Activated CD4-positive, alpha-beta memory T cell treated with anti-CD3 and anti-CD28 coated beads for 36 hours (primary cell): ENCODE results near the gene MYOF. TPM values are rescaled to one million over a fixed set of nuclear protein-coding genes. Genes with fewer than 3 reads are reported as not detected.
"Not testable (repeated sequence)": the region's sequence is repeated elsewhere in the genome, so short reads cannot be mapped to it uniquely, and the experiment has no call there.

Experiments
- CTCF ChIA-PET: fragments of 350-600 bp; sonication (Branson Sonifier 250); formaldehyde crosslinking; loops from one replicate; lab custom pipeline; 2021; ENCODE audit warnings: antibody characterized with exemption, inconsistent platforms; lab: Charles Lee
- POLR2A ChIA-PET: fragments of 350-600 bp; sonication (Branson Sonifier 250); formaldehyde crosslinking; loops from one replicate; lab custom pipeline; 2021; ENCODE audit warnings: antibody characterized with exemption; lab: Charles Lee
- DNase-seq: peaks from one replicate; pipeline ENCODE4 v3.0.0-alpha.2; 2020
- H3K27ac Mint-ChIP-seq: one replicate; pipeline ENCODE4 v1.8.0; 2021; ENCODE audit warnings: mixed read lengths
- H3K27me3 Mint-ChIP-seq: one replicate; pipeline ENCODE4 v1.8.0; 2021; ENCODE audit warnings: mixed read lengths
- H3K36me3 Mint-ChIP-seq: one replicate; pipeline ENCODE4 v1.8.0; 2021; ENCODE audit warnings: mixed read lengths
- H3K4me1 Mint-ChIP-seq: one replicate; pipeline ENCODE4 v1.8.0; 2021; ENCODE audit warnings: low read depth, mixed read lengths
- H3K4me3 Mint-ChIP-seq: one replicate; pipeline ENCODE4 v1.8.0; 2021; ENCODE audit warnings: mild to moderate bottlenecking, mixed read lengths
- H3K9me3 Mint-ChIP-seq: one replicate; pipeline ENCODE4 v1.8.0; 2021; ENCODE audit warnings: mixed read lengths
- intact Hi-C: fragments of 100-400 bp; cut with micrococcal nuclease; formaldehyde crosslinking; loops from one replicate; pipeline ENCODE4 v1.15.1; 2023
- total RNA-seq, 2 experiments: library from RNA; stranded (reverse); gene quantifications; one replicate each; pipeline ENCODE4 v1.2.3, GENCODE V29; 2021

Gene MYOF
- total RNA-seq, 2 experiments from 2014 or later = 49.3 to 49.7 TPM

DNA sequence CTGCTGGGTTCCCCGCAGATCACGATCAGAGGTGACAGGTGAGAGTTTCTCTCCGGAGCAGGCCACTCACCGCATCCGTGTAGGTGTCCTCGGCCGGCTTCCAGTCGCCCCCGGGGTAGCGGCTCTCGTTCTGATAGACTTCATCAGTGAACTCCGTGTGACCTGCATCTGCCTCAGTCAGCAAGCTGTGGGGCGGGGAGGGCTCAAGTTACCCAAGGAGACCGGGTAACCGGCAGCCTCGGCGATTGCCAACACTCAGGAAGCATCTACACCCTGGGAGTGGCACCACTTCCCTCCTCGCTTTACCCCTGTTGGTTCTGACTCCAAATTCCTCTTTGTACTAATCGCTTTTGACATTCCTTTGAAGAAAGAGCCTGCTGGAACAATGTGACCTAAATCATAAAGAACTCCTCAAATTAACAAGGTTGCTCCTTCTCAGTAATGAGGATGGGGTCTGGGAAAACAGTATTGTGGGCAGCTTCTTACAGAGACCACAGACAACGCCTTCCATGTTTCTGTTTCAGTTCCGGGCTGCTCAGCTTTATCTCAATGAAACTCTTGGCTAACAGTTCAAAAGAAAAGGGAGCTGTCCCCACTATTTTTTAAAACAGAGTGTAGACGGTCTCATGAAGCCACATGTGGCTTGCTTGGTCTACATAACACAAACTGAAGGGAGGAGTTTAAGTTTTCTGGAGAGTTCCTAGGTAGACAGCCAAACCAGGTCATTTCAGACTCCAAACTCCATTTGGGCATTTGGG lies 118.1 kb downstream of the MYOF start:
- H3K4me3 Mint-ChIP-seq = no peak overlapping the region
- ChIA-PET POLR2A (no interaction called here), CTCF (interaction anchor here (1.3 to 2.1 kb wide), 3 partner anchors 11 to 119 kb away, joined by 5 to 9 read pairs (median 6); no protein-coding TSS in a partner anchor)
- peaks cover 2% of the 10 kb centered on the region for H3K27me3 Mint-ChIP-seq
- peaks cover 3% of the 10 kb centered on the region for H3K4me1 Mint-ChIP-seq
- intact Hi-C loops = no loop called here
- no peak overlapping the region for H3K27ac Mint-ChIP-seq
- H3K36me3 Mint-ChIP-seq = peaks cover 27% of the 10 kb centered on the region
- no peaks in the 10 kb centered on the region for H3K9me3 Mint-ChIP-seq
- DNase-seq = no peak

DNA sequence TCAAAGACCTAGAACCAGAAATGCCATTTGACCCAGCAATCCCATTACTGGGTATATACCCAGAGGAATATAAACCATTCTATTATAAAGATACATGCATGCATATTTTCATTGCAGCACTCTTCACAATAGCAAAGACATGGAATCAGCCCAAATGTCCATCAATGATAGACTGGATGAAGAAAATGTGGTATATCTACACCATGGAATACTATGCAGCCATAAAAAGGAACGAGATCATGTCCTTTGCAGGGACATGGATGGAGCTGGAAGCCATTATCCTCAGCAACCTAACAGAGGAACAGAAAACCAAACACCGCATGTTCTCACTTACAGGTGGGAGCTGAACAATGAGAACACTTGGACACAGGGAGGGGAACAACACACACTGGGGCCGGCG lies 123.7 kb downstream of the MYOF start:
- H3K9me3 Mint-ChIP-seq, H3K4me3 Mint-ChIP-seq, DNase-seq, H3K27ac Mint-ChIP-seq, H3K4me1 Mint-ChIP-seq, POLR2A ChIA-PET: not testable (repeated sequence)
- peaks cover 15% of the 10 kb centered on the region for H3K27me3 Mint-ChIP-seq
- peaks cover 38% of the 10 kb centered on the region for H3K36me3 Mint-ChIP-seq
- intact Hi-C loops = loop anchor here (10.0 kb wide), 1 partner anchor 394 kb away; no protein-coding TSS in a partner anchor
- CTCF ChIA-PET = interaction anchor here (0.7 to 3.4 kb wide), 16 partner anchors 8 to 443 kb away, joined by 3 to 31 read pairs (median 5); partner anchors contain the start of gene MYOF

DNA sequence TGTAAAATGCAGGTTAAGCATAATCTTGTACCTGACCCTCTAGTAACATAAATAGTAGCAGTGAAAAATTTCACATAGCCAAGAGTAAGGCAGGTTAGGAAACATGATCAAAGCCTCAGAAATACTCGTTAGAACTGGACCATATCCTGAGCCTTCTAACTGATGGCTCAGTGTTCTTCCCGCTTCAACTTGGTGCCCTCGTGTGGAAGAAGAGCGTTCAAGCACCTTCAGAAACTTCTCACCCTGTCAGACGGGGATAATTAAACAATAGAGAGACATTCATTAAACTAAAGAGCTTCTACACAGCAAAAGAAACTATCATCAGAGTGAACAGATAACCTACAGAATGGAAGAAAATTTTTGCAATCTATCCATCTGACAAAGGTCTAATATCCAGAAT lies 124.5 kb downstream of the MYOF start:
- no peaks in the 10 kb centered on the region for H3K9me3 Mint-ChIP-seq
- peak; percentile 20 for DNase-seq
- H3K4me1 Mint-ChIP-seq = peaks cover 6% of the 10 kb centered on the region
- ChIA-PET POLR2A (no interaction called here), CTCF (interaction anchor here (0.7 to 3.4 kb wide), 15 partner anchors 8 to 442 kb away, joined by 3 to 31 read pairs (median 4); partner anchors contain the start of gene MYOF)
- H3K27ac Mint-ChIP-seq = no peak overlapping the region
- H3K36me3 Mint-ChIP-seq = peaks cover 37% of the 10 kb centered on the region
- peaks cover 16% of the 10 kb centered on the region for H3K27me3 Mint-ChIP-seq
- H3K4me3 Mint-ChIP-seq = no peak overlapping the region
- intact Hi-C loops = loop anchor here (10.0 kb wide), 1 partner anchor 393 kb away; no protein-coding TSS in a partner anchor

DNA sequence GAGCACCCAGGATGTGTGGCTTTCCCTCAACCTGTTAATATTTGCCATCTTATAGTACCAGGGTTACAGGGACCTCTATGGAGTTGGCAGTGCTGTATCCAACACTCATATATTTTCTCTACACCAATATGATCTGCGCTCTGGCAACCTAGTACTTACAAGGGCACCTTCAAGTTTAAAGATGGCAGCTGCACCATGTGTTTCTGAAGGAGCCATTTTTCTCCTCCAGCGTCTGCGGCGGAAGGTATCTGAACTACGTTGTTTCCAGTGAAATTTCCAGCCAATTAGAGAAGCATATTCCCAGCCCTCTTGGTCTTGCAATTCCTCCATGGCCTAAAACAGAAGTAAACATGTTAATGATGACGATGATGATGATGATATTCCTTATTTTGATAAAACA lies 125.6 kb downstream of the MYOF start:
- H3K9me3 Mint-ChIP-seq = no peaks in the 10 kb centered on the region
- ChIA-PET CTCF (interaction anchor here (0.8 to 3.4 kb wide), 3 partner anchors 20 to 129 kb away, joined by 3 to 31 read pairs (median 20); partner anchors contain the start of gene MYOF), POLR2A (no interaction called here)
- no peak overlapping the region for H3K27ac Mint-ChIP-seq
- intact Hi-C loops = loop anchor here (10.0 kb wide), 1 partner anchor 392 kb away; no protein-coding TSS in a partner anchor
- H3K4me3 Mint-ChIP-seq = no peak overlapping the region
- H3K36me3 Mint-ChIP-seq = peaks cover 40% of the 10 kb centered on the region
- H3K27me3 Mint-ChIP-seq = peaks cover 17% of the 10 kb centered on the region
- no peak for DNase-seq
- peaks cover 6% of the 10 kb centered on the region for H3K4me1 Mint-ChIP-seq

DNA sequence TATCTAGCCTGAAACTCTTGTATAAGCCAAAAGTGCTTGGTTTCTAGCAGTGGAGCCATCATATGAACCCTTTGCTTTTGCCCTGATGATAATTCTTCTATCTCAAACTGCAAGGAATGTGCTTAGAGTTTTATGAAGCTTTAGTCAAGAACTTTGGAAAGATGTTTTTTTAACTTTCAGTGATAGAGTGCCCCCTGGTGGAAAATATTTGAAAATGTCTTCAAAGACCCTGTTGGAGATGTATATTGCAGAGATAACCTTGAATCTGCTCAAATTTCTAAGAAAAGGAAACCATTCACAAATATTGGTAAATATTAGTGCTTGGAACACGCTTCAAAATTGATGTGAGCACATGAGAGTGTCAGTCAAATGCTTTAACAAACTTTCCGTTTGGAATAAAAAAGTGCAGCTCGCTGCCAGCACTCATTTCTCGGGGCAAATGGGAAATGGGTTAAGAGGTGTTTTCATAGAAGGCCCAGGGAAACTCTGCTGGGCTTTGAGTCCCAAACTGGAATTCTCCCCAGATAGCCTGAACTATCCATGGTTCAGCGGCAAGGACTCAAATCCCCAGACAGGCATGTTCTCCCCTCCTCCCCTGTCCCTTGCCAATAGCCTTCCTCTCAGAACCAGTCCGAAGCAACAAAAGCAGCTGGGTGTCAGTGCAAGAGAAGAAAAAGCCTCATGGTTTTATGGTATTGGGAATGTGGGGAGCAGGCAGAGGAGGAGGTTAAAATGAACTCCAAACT lies 129.3 kb downstream of the MYOF start:
- CTCF ChIA-PET = interaction anchor here (0.6 to 4.4 kb wide), 33 partner anchors 8 to 564 kb away, joined by 3 to 20 read pairs (median 4); partner anchors contain the start of gene MYOF
- Mint-ChIP-seq H3K27me3 (peaks cover 11% of the 10 kb centered on the region), H3K4me1 (peaks cover 3% of the 10 kb centered on the region), H3K4me3 (no peak overlapping the region), H3K27ac (no peak overlapping the region), H3K36me3 (peaks cover 48% of the 10 kb centered on the region), H3K9me3 (no peaks in the 10 kb centered on the region)
- POLR2A ChIA-PET = interaction anchor here (0.8 kb wide), 1 partner anchor 130 kb away, joined by 3 read pairs; the partner anchor contains the start of gene MYOF
- DNase-seq = no peak
- intact Hi-C loops = loop anchor here (1.0 to 10.0 kb wide), 4 partner anchors 238 to 468 kb away; no protein-coding TSS in a partner anchor

DNA sequence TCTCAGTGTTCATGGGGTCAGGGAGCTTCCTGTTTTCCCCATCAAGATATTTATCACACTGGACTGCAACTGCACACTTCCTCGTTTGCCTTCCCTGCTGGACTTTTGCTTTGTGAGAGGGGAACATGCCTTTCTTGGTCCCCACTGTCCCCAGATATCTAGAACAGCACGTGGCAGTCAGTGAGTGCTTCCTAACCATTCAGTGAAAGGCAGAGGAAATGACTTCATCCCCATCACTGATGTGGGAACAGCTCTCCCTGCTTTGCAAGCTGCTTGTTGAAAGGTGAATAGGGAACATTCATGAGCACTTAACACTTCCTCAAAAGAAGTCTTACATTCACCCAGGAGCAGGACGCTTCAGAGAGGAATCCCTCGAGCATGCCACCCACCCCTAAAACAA lies 135.4 kb downstream of the MYOF start:
- peaks cover 6% of the 10 kb centered on the region for H3K4me1 Mint-ChIP-seq
- POLR2A ChIA-PET = no interaction called here
- H3K4me3 Mint-ChIP-seq = no peak overlapping the region
- H3K27me3 Mint-ChIP-seq = no peaks in the 10 kb centered on the region
- intact Hi-C loops = no loop called here
- CTCF ChIA-PET = no interaction called here
- DNase-seq = no peak
- H3K9me3 Mint-ChIP-seq = no peaks in the 10 kb centered on the region
- peaks cover 30% of the 10 kb centered on the region for H3K36me3 Mint-ChIP-seq
- H3K27ac Mint-ChIP-seq = peak overlapping the region; percentile 10

DNA sequence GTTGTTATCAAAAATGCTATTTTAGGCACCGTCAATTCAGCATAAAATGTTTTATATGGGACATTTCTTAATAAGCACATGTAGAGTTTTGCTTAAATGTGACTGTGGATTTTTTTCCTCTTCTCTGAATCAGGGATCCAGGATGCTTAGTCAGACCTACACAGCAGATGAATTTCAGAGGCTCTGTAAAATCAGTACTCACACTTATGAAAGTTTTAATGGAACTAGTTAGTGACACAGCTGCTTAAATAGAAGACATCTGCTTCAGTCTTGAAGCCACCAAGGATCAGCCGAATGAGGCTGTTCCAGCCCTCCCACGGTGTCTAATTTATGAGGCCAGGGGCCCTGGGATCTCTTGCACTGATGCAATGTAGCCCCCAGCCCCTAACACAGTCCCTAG lies 136.0 kb downstream of the MYOF start:
- H3K36me3 Mint-ChIP-seq = peaks cover 28% of the 10 kb centered on the region
- H3K4me3 Mint-ChIP-seq = no peak overlapping the region
- CTCF ChIA-PET = no interaction called here
- no peaks in the 10 kb centered on the region for H3K27me3 Mint-ChIP-seq
- POLR2A ChIA-PET = no interaction called here
- no peak for DNase-seq
- peaks cover 6% of the 10 kb centered on the region for H3K4me1 Mint-ChIP-seq
- H3K27ac Mint-ChIP-seq = no peak overlapping the region
- intact Hi-C loops = no loop called here
- H3K9me3 Mint-ChIP-seq = no peaks in the 10 kb centered on the region

DNA sequence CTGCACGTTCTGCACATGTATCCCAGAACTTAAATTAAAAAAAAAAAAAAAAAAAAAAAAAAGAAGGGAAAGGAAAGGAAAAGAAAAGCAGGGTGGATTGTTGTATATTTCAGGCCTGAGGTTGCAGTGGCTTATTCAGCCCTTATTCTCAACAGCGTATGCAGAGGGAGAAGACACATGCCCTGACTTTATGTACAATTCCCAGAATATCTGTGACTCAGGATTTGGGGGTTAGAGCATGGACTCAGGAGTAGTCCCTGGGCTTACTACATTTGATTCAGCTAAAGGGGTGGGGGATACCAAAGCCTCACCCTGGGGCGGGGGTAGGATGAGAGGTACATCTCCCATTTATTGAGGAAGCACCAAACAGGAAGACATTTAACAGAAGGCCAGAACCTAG lies 137.4 kb downstream of the MYOF start:
- no peak overlapping the region for H3K4me3 Mint-ChIP-seq
- H3K36me3 Mint-ChIP-seq = peaks cover 27% of the 10 kb centered on the region
- H3K9me3 Mint-ChIP-seq = no peaks in the 10 kb centered on the region
- CTCF ChIA-PET = no interaction called here
- no peak overlapping the region for H3K27ac Mint-ChIP-seq
- DNase-seq = no peak
- POLR2A ChIA-PET = no interaction called here
- intact Hi-C loops = no loop called here
- H3K27me3 Mint-ChIP-seq = no peaks in the 10 kb centered on the region
- peaks cover 6% of the 10 kb centered on the region for H3K4me1 Mint-ChIP-seq

DNA sequence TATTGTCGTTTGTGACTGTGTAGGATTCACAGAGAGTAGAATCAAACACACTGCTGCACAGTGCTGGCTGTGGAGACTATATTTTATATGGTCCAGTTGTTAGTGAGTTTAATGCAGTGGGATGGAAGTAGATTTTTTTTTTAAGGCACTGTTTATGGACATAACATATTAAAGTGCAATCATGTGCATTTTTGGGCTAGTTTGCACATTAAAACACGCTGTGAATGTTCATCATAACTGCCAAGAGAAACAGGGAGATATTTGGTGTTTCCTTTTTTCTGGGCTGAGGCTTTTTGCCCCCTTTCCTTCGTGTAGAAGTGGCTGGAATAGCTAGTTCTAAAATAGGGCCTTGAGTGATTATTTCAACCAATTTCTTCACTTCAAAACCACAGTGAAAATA lies 139.2 kb downstream of the MYOF start:
- ChIA-PET CTCF (no interaction called here), POLR2A (no interaction called here)
- peaks cover 1% of the 10 kb centered on the region for H3K27me3 Mint-ChIP-seq
- no peak overlapping the region for H3K4me3 Mint-ChIP-seq
- no peak overlapping the region for H3K27ac Mint-ChIP-seq
- no peak for DNase-seq
- peaks cover 6% of the 10 kb centered on the region for H3K4me1 Mint-ChIP-seq
- H3K9me3 Mint-ChIP-seq = no peaks in the 10 kb centered on the region
- peaks cover 21% of the 10 kb centered on the region for H3K36me3 Mint-ChIP-seq
- intact Hi-C loops = no loop called here

DNA sequence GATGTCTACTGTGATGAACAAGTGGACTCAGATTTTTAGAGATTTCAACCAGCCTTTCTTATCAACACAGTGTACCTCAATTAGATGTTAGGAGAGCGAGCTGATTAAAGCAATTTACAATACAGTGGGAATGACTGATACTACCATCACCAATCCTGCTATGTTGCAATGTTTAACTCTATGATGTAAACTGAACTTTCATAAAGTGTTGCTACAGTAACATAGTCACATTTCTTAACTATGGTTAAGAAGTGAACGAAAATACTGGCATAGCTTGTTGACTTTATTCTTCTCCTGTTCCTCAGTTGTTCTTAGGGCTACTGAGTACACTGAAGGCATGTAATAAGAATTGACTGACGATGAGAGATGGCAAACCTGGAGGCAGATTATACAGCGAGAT lies 139.8 kb downstream of the MYOF start:
- Mint-ChIP-seq H3K36me3 (peaks cover 20% of the 10 kb centered on the region), H3K27me3 (peaks cover 1% of the 10 kb centered on the region), H3K4me3 (no peak overlapping the region), H3K4me1 (peaks cover 6% of the 10 kb centered on the region), H3K27ac (no peak overlapping the region), H3K9me3 (no peaks in the 10 kb centered on the region)
- ChIA-PET POLR2A (no interaction called here), CTCF (no interaction called here)
- intact Hi-C loops = no loop called here
- no peak for DNase-seq

DNA sequence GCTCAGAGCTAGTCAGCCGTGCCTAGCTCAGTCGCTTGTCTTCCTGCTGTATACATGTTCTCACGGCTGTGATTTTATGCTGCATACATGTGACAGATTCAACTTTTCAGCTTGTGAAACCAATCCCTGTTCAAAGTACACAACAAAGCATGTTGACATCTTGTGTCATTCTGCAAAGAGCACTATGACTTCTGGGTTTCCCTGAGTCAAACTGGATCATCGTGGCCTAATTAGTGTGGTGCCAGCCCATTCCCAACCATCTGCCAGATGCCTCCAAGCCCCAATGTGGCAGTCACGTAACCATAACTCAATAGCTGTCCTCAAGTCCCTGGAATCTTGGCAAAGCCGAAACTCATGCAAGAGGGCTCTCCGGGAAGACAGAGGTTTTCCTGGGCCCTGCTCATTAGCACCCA lies 144.8 kb downstream of the MYOF start:
- Mint-ChIP-seq H3K4me3 (no peak overlapping the region), H3K4me1 (no peaks in the 10 kb centered on the region), H3K27me3 (peaks cover 1% of the 10 kb centered on the region), H3K36me3 (peaks cover 22% of the 10 kb centered on the region), H3K9me3 (no peaks in the 10 kb centered on the region), H3K27ac (no peak overlapping the region)
- no peak for DNase-seq
- intact Hi-C loops = no loop called here
- CTCF ChIA-PET = interaction anchor here (0.6 to 0.7 kb wide), 2 partner anchors 16 to 195 kb away, joined by 3 read pairs; no protein-coding TSS in a partner anchor
- POLR2A ChIA-PET = no interaction called here

DNA sequence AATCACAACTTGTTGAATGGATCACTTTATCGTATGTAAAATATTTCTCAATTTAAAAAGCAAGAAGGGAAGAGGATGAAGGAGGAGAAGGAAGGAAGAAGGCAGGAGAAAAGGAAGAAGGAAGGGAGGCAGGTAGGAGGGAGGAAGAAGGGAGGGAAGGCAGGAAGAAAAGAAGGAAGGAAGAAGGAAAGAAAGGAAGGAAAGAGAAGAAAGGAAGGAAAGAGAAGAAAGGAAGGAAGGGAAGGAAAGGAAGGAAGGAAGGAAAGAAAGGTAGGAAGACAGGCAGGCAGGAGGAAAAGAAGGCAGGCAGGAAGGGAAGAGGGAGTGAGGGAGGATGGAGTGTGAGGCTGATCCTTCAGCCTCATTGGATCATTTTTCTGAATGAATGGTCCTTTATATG lies 145.5 kb downstream of the MYOF start:
- Mint-ChIP-seq H3K4me3 (no peak overlapping the region), H3K27me3 (peaks cover 1% of the 10 kb centered on the region), H3K36me3 (peaks cover 19% of the 10 kb centered on the region), H3K4me1 (no peaks in the 10 kb centered on the region), H3K27ac (no peak overlapping the region), H3K9me3 (no peaks in the 10 kb centered on the region)
- intact Hi-C loops = no loop called here
- CTCF ChIA-PET = interaction anchor here (0.7 kb wide), 1 partner anchor 16 kb away, joined by 3 read pairs; no protein-coding TSS in a partner anchor
- DNase-seq = no peak
- POLR2A ChIA-PET = no interaction called here
